HTR-8/SVneo (cell line): Measurements from ENCODE around the gene PARD3B.

ENCODE experiments used
- DNase-seq: peaks from one replicate; pipeline ENCODE4 v3.0.0; 2011; ENCODE audit warnings: low spot score, mixed read lengths; ENCODE audit not compliant: insufficient read length
- FAIRE-seq: peaks from 2 replicates; lab custom pipeline; 2011; peaks lifted over from hg19 to GRCh38; lab: Jason Lieb, UNC

Gene PARD3B

DNA sequence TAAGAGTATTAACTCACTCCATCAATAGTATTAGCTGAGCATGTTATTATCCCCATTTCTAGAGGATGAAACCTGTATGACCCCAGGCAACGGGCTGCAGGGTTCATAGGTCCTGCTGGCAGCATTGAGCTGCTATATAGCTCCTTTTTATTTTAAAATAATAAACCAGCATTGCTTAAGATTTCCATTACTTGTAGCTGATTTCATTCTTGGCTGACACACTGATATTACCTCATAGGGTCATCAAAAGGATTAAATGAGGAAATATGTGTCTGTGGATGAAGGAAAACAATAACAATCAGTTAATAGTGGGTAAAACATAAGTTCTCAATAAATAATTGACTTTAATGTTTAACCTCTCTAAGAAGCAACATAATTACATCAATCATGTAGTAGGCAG lies 1088.7 kb downstream of the PARD3B start:
- FAIRE-seq (no peak), DNase-seq (no peak)

DNA sequence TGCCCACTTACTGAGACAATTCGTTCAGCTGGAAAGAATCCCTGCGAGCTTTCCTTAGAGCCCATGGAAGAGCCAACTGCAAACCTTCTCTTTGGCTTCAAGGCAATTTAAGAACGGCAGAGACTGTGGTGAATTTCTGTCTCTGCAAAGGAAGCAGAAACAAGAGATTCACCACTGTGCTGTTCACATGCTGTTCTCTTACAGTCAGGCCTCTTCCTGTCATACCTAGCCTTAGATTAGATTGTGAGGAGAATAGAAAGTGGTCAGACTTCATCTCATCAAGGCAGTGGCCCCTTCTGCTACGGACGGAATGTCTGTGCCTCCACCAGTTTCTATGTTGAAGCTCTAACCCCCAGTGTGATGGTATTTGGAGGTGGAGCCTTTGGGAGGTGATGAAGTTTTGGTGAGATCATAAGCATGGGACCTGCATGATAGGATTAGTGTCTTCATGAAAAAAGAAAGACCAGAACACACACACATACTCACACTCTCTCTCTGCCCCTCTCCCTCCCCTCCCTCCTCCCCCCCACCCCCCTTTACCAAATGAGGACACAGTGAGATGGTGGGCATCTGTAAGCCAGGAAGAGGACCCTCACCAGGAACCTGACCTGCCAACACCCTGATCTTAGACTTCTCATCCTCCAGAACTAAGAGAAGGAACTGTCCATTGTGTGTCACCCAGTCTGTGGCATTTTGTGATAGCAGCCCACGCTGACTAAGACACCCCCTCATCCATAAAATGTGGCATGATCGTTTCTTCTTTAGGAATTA lies 1091.5 kb downstream of the PARD3B start:
- FAIRE-seq (no peak), DNase-seq (no peak)

DNA sequence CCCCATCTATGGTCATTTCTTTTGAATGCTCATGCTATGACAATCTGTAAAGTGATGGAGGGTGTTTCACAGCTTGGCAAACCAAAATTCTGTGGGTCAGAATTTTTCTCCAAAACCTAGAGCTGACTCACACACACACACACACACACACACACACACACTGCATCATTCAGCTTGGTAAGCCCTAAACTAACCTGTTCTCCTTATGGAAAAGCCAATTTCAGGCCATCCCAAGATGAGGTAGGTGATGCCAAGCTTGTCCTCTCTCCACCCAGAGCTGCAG lies 1092.0 kb downstream of the PARD3B start:
- FAIRE-seq = no peak

DNA sequence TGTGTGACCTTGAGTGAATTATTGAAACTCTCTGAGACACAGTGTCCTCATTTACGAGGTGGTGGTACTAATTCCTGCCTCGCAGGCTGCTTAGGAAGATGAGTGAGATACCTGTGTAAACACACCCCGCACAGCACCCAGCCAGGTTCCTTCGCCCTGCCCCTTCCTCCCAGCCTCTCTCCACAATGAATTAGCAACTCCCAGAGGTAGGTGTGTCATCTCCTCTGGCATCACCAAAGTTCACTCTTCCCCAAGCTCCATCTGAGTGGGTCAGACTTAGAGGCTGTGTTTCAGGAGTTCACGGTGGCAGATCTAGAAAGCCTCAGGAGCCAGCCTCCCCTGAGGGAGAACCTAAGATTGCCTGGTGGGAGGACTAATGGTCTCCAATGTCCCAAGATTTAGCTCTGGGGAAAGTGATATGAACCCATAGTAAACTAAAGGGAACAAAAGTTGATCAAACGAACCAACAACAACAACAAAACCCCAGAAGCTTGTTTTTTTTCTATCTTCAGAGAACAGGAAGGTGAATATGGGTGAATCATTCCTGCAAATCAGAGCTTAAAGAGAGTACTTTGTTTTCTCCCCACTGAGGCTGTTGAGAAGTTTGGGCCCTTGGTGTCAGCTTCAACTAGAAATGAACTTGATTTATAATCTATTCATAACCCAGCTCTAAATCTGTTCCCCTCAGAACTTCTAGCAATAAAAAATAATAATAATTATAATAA lies 1092.7 kb downstream of the PARD3B start:
- FAIRE-seq (no peak), DNase-seq (no peak)

More for the DNA sequence above, 1092.0 kb downstream of the PARD3B start:
- DNase-seq = no peak

DNA sequence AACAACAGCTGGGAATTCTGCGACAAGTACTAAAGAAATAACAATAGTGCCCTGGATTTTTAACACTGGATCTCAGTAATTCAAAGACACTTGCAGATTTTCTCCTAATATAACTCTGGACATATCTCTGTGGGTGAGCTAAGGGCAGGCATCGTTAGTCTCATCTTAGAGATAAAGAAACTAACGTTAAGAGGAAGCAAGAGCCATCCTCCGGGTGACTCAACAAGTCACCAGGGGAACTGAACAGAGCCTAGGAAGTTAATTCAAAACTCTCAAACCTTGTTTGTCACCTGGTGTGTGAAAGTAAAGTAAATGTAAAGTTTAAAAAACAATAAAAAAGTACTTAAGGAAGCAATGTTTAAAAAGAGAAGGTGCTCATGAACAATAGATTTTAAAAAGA lies 1095.4 kb downstream of the PARD3B start:
- FAIRE-seq (no peak), DNase-seq (no peak)

DNA sequence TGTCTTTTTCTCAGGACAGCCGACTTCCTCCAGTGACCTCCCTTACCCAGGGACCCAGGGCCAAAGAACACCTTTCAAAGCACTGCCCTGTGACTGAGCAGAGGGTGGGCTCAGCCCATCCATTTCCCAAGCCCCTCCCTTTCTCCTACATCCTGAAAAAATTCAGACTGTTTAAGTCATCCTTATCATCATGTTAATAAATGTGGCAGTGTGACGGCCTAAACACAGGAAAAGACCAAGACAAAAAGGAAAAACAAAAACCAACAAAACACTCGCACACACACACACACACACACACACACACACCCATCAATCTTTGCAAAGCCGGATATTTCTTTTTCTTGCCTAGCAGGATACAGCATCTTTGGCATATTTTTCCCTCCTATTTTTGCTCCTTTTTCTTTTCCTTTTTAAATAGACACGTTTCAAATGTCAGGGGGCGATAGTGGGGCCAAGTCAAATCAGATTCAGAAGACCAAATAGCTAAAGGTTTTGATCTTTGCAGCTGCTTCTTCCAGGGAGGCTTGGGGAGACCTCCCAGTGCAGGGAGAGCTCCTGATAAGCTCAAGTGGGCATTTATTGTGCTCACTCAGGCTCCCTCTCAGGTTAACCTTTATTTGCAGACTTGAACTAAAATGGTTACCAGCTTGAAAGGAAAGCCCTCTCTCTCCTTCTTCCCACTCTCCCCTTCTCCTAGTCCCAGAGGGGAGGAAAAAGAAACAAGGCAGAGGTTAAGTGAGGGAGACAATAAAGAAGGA lies 1097.5 kb downstream of the PARD3B start:
- no peak for DNase-seq
- FAIRE-seq = no peak

DNA sequence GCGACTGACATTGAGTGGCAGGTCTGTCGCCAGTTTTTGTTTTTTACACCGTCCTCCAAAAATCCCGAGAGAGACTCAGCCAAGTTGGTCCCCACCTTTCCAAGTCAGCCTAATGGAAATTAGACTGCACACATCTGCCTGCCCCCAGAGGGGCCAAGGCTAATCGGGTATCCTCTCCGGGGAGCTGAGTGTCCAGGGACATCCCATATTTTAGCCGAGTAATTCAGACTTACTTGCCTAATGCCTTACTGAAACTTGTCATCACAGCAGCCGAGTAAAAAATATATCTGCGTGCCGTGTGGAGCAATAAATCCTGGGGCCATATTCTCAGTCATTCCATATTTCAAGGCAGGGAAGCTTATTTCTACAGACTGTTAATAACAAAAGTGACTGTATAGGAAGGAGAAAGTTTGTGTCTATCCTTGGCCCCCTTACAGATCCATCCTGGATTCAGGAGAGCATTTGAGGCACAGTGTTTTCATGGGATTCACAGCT lies 1098.2 kb downstream of the PARD3B start:
- DNase-seq (no peak), FAIRE-seq (no peak)

DNA sequence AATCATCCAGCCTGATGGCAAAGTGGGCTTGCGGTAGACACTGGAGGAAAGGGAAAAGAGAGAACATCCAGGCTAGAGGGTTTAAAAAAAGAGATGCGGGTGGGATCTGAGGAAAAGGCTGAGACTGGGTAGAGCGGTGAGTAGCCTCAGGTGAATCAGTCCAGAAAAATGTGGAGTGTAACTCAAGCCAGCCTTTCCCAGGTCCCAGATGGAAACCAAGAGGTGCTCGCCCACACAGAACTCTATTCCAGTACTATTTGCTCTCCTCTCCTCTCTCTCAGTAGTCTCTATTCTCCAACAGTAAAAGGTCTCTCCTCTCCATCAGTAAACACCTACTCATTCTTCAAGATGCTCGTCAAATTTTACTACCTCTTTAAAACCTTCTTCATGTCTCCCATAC lies 1098.7 kb downstream of the PARD3B start:
- no peak for FAIRE-seq
- no peak for DNase-seq

DNA sequence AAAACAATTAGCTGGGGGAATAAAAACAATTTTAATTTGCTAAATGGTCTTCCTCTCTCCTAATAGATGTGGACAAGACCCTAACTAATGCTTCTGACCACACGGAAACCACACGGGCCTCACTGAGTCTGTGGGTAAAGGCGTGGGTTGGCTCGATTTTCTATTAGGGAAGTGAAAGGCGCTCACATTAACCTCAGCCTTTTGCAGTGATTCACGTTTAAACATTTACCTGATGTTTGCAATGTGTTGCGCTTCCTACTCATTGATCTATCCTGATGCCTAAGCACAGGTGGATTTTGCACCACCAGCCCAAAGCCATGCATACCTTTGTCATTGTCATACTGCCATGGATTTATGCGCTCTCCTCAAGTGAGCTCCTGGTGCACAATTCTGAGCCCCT lies 1101.4 kb downstream of the PARD3B start:
- no peak for FAIRE-seq

DNA sequence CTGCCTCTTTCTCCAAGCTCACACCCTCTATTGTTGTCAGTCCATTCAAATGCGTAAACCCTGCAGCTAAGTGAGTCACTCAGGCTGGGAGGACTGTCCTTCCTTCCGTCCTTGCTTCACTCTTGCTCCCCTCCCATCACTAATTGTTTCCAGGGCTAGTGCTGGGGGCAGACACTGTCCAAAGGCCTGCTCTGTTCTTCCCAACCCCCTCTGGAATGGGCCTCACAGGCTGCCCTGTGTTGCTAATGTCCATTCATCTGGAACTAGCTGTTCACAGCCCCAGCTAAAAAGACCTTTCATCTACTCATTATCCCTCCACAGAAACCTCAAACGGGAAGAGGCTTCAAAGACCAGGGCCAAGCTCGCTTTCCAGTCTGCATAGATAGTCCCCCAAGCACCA lies 1105.2 kb downstream of the PARD3B start:
- FAIRE-seq (no peak), DNase-seq (no peak)

More for the DNA sequence above, 1101.4 kb downstream of the PARD3B start:
- no peak for DNase-seq

DNA sequence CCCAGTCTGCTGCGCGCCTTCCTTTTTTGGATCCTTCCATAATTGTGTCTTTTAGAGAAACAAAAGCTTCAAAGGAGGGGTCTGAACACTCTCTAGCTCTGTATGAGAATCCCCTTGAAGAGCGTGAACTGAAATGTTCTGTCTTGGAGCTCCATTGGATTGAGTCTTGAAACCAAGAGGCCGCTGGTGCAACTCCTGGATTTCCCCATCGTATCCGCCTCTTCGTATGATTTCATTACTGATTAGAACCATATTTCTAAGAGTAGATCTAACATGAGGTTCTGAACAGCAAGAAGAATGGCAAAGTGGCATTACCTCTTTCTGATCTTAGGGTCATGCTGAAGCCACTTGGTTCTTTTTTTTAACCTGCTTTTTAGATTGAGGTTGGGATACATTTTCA lies 1105.7 kb downstream of the PARD3B start:
- no peak for DNase-seq
- no peak for FAIRE-seq

DNA sequence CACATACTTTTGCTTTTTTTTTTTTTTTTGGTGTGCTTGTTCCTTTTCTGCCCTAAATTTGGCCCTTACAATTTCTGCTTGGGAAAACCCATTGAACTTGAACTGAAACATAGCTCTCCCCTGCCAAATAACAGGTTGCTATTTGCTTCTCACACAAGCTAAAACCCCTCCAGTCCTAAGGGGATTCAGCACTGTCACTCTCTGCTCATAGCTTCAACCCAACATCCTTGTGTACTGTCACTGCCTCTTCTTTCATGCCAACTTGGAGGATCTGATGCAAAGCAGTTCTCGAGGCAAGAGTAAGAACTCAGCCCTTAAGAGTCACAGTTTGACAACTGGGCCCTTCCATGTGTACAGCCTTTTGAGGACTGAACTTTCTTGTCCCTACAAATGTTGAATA lies 1106.4 kb downstream of the PARD3B start:
- FAIRE-seq = no peak
- DNase-seq = no peak

DNA sequence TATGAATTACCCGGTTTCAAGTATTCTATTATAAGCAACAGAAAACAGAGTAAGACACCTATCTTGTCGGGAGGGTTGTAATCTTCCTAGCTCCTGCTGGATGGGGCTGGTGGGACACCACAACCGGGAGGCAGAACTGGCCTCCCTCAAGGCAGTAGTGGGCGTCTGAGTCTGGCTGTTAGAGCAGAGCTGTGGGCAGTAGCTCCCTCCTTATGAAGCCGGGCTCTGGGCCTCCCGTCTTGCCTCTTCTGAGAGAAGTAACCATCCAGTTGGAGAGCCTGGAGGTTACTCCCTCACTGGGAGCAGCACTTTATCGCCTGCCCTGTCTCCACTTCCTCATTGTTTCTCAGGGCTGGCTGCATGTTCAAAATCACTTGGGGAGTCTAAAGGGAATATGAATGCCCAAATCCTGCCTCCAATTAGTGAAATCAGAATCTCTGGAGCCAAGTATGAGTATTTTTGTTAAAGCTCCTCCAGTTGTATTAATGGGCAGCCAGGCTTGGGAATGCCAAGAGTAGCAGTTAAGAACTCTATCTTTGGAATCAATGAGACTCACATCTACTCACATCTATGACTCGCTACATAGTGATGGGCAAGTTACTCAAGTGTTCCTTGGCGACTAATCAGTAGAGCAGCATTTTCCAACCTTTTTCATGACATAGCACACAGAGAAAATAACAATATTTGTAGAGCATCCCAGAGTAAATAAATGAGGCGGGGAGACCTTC lies 1109.8 kb downstream of the PARD3B start:
- no peak for DNase-seq
- FAIRE-seq = no peak

DNA sequence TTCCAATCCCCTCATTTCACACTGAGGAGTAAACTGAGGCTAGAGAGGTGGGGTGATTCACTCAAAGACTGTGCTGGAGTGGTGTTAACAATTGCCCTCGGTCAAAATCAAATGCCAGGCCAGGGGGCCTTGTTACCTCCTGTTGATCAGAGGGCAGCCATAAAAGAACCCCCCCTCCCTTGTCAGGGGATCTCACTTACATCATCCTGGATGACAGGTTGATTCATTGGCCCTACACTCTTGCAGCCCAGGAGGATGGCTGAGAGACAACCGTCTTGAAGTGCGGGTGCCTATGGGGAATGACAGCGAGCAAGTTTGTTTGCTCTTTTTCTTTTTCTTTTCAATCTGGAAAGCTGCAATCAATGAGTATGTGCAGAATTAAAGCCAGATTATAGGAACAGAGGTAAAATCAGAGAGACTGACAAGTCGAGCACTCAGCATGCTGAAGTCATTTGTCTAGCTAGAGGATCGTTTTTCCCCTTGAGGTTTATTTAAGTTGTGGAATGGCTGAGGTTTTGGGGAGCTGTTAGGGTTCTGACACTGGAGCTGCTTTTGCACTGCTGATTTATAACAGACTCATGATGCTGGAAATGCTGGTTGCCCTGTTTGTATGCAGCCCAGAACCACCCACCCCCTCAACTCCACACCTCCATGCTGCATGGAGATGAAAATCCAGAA lies 1110.6 kb downstream of the PARD3B start:
- FAIRE-seq (no peak), DNase-seq (no peak)

DNA sequence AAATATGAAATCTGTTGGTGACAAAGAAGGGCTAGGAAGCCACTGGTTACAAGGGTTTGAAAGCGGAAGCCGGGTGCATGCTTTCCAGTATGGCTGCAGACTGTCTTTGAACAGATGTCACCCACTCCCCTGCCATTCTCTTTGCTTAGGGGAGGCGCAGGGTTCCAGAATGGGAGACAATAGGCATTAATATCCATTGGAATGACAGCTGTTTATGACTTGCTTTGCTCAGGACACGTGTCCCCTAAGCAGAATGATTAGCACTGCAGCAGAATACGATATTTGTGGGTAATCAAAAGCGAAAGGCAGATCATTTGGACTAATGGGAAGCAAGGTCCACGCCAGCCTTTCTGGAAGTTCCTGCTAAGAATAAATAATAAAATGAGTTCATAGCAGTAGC lies 1111.2 kb downstream of the PARD3B start:
- FAIRE-seq = no peak
- no peak for DNase-seq

DNA sequence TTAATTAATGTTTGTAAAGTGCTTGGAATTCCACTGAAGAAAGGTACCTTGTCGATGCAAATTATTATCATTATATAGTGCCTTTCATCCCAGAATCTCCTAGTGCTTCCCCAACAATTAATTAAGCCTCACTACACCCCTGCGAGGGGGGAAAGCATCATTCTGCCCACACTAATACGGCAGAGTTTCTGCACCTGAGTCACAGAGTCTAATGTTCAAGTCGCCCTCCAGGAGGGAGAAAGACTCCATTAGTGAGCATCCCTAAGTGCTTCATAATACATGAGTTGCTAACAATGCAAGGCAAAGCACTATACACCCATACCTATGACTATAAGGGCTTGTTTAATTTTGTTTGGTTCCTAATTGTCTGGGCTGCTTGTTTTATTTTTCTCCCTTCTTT lies 1111.7 kb downstream of the PARD3B start:
- FAIRE-seq (no peak), DNase-seq (no peak)

DNA sequence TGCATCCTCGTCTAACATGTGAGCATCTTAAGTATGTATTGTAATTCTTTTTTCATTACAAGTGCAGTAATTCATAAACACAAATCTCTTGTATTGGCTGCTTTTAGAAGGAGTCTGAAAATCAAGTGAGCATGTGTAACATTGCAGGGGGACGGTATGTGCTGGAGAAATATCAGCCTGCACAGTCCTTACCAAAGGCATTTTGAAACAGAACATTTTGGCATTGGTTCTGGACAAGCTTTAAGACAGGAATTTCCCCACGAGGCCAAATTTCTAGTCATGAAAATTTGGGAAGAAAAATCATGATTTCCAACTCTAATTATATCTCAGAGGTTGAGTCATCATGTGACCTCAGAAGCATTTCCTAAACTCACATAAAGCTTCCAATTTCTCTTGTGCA lies 1112.3 kb downstream of the PARD3B start:
- FAIRE-seq (no peak), DNase-seq (no peak)

DNA sequence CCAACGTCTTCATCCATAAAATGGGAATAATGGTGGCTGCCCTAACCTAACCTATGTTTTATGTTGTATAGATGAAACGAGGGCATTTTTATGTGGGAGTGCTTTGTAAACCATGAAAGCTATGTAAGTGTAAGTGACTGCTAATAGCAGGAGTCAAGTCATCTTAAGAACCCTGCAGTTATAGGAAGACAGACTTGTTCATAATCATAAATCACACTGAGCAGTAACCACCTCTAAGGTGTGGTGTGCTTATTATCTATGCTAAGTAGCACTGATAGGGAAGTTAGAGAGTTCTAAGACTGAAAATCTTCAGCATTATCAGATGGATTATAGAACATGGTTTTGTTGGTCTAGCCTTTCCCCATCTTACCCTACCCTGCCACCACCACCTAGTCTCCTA lies 1112.8 kb downstream of the PARD3B start:
- DNase-seq (no peak), FAIRE-seq (no peak)

DNA sequence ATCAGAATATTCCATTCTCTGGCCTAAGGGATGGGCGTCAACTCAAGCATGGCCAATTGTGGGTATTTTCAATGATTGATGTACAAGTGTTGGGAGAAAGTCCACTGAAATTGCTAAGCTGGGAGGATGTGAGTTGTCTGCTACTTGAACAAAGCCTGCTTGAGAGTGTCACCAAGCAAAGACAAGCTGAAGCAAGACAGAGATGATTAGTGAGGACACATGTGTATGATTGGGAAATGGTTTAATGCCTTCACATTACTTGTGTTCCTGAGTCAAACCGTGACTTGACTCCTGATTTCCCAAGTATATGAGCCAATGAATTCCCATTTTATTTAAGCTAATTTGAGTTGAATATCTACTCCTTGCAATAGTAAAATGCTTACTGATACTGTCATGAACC lies 1113.3 kb downstream of the PARD3B start:
- DNase-seq (no peak), FAIRE-seq (no peak)

DNA sequence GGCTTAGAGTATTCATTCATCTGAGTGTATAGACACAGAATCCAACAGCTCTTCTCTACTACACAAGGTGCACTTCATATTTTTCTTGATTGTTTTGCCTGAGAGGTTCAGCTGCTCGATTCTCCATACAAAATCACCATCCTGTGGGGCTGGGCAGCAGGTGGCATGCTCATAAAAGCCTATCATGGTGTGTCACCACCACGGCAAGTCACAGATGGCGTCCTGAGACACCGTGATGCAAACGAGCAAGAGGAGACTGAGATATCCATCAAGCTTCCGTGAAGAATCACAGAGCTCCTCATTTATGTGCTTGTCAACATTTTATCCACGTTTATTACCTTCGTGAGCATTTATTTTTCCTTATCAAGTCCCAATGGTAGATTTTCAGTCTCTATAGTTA lies 1114.6 kb downstream of the PARD3B start:
- FAIRE-seq = no peak
- DNase-seq = no peak
